Measurements from ENCODE around the gene CRB2.

CRB2 gene

GRCh38 chr9:123348317-123348992 lies 7.5 kb upstream of the CRB2 start:
- DNase-seq, result no peak

GRCh38 chr9:123349033-123349432 lies 7.0 kb upstream of the CRB2 start:
- no peak for DNase-seq

- DNase-seq, result peak; percentile 60
These were observed 6.1 kb upstream of the CRB2 start for GRCh38 chr9:123349691-123350480.

GRCh38 chr9:123350590-123351310 lies 5.2 kb upstream of the CRB2 start:
- DNase-seq, result no peak

GRCh38 chr9:123353041-123353440 lies 3.0 kb upstream of the CRB2 start:
- DNase-seq, result no peak

GRCh38 chr9:123353984-123354591 lies 1.9 kb upstream of the CRB2 start:
- peak; percentile 38 for DNase-seq

- DNase-seq, result no peak
These were observed 1.0 kb upstream of the CRB2 start for GRCh38 chr9:123354806-123355508.

- no peak for DNase-seq
These were observed 1.1 kb downstream of the CRB2 start for GRCh38 chr9:123356851-123357742.

- no peak for DNase-seq
These were observed 1.7 kb downstream of the CRB2 start for GRCh38 chr9:123357743-123358059.

GRCh38 chr9:123358181-123358905 lies 2.3 kb downstream of the CRB2 start:
- no peak for DNase-seq

- DNase-seq, result no peak
These were observed 3.1 kb downstream of the CRB2 start for GRCh38 chr9:123359106-123359505.

- no peak for DNase-seq
These were observed 3.5 kb downstream of the CRB2 start for GRCh38 chr9:123359546-123359945.

GRCh38 chr9:123360161-123361085 lies 4.4 kb downstream of the CRB2 start:
- DNase-seq, result no peak

- no peak for DNase-seq
These were observed 5.2 kb downstream of the CRB2 start for GRCh38 chr9:123361086-123361730.

GRCh38 chr9:123361731-123362510 lies 5.9 kb downstream of the CRB2 start:
- DNase-seq, result no peak

GRCh38 chr9:123362856-123363255 lies 6.9 kb downstream of the CRB2 start:
- DNase-seq, result no peak

GRCh38 chr9:123364241-123364824 lies 8.3 kb downstream of the CRB2 start:
- peak; percentile 54 for DNase-seq

GRCh38 chr9:123365287-123365880 lies 9.4 kb downstream of the CRB2 start:
- no peak for DNase-seq
